ENCODE measurements around the gene RPS21. TPM values are rescaled to one million over a fixed set of nuclear protein-coding genes. Genes with fewer than 3 reads are reported as not detected.

Gene RPS21
- total RNA-seq, 1 experiment from 2014 or later = 1,761 TPM

DNA sequence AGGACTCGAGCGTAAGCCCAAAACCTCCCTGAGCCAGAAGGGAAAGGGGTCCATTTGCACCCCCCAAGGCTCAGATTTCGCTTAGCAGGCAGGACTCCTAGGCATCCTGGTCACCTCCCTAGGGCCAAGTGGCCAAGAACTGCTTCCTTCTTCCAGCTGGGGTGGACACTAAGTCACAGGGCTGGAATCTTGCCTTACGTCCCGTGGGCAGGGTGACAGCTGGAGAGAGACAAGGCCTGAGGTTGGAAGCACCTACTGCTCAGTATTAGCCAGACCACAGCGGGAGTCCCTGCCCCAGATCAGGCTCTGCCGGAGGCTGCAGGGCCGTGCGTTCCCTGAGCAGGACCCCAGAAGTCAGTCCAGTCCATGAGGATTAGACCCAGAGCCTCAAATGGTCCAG, 39.5 kb upstream of the RPS21 start:
- no peak overlapping the region for H3K27ac ChIP-seq (ENCODE audit: low read length)
- H3K4me3 ChIP-seq (ENCODE audit: low read depth in 2 of 2, low read length in 2 of 2) = no peak overlapping the region
- no TSS peak for BruUV-seq (replicated peaks)
- ChIA-PET POLR2A (no interaction called here), CTCF (no interaction called here)
- peaks cover 26% of the 10 kb centered on the region for H3K4me1 ChIP-seq (ENCODE audit: control insufficient read depth, insufficient read depth, low read length)
- intact Hi-C loops (cut with micrococcal nuclease; ENCODE audit: unreplicated experiment) = no loop called here
- H3K9me3 ChIP-seq (ENCODE audit: control insufficient read depth, insufficient read depth, low read depth, low read length) = no peaks in the 10 kb centered on the region; the same call in 1 of the 2 replicates
- in situ Hi-C loops (cut with HindIII; ENCODE audit: low pct_unique_long_range_greater_than_20kb, low sequenced_read_pairs) = no loop called here
- no peak for TF ChIP-seq POLR2AphosphoS5 (IDR thresholded peaks at IDR 0.05; ENCODE audit: low read depth, low read length)
- TF ChIP-seq, protein P1, sequence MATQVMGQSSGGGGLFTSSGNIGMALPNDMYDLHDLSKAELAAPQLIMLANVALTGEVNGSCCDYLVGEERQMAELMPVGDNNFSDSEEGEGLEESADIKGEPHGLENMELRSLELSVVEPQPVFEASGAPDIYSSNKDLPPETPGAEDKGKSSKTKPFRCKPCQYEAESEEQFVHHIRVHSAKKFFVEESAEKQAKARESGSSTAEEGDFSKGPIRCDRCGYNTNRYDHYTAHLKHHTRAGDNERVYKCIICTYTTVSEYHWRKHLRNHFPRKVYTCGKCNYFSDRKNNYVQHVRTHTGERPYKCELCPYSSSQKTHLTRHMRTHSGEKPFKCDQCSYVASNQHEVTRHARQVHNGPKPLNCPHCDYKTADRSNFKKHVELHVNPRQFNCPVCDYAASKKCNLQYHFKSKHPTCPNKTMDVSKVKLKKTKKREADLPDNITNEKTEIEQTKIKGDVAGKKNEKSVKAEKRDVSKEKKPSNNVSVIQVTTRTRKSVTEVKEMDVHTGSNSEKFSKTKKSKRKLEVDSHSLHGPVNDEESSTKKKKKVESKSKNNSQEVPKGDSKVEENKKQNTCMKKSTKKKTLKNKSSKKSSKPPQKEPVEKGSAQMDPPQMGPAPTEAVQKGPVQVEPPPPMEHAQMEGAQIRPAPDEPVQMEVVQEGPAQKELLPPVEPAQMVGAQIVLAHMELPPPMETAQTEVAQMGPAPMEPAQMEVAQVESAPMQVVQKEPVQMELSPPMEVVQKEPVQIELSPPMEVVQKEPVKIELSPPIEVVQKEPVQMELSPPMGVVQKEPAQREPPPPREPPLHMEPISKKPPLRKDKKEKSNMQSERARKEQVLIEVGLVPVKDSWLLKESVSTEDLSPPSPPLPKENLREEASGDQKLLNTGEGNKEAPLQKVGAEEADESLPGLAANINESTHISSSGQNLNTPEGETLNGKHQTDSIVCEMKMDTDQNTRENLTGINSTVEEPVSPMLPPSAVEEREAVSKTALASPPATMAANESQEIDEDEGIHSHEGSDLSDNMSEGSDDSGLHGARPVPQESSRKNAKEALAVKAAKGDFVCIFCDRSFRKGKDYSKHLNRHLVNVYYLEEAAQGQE (IDR thresholded peaks at IDR 0.05; ENCODE audit: insufficient read depth in 1 of 2, low read depth in 2 of 2, low read length in 1 of 2) = no peak
- no peak for TF ChIP-seq SIN3A (IDR thresholded peaks at IDR 0.05; ENCODE audit: borderline replicate concordance, insufficient read depth, low read depth, low read length)
- TF ChIP-seq, protein P2, sequence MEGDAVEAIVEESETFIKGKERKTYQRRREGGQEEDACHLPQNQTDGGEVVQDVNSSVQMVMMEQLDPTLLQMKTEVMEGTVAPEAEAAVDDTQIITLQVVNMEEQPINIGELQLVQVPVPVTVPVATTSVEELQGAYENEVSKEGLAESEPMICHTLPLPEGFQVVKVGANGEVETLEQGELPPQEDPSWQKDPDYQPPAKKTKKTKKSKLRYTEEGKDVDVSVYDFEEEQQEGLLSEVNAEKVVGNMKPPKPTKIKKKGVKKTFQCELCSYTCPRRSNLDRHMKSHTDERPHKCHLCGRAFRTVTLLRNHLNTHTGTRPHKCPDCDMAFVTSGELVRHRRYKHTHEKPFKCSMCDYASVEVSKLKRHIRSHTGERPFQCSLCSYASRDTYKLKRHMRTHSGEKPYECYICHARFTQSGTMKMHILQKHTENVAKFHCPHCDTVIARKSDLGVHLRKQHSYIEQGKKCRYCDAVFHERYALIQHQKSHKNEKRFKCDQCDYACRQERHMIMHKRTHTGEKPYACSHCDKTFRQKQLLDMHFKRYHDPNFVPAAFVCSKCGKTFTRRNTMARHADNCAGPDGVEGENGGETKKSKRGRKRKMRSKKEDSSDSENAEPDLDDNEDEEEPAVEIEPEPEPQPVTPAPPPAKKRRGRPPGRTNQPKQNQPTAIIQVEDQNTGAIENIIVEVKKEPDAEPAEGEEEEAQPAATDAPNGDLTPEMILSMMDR (IDR thresholded peaks at IDR 0.05) = no peak
- TF ChIP-seq TCF7L2 (IDR thresholded peaks at IDR 0.05; ENCODE audit: low read depth, low read length) = no peak
- H3K27me3 ChIP-seq (ENCODE audit: control insufficient read depth, insufficient read depth, low read length) = no peaks in the 10 kb centered on the region
- ATAC-seq (no peak), DNase-seq (ENCODE audit: low read depth, low spot score) (no peak)
- H3K36me3 ChIP-seq (ENCODE audit: control insufficient read depth, insufficient read depth, low read length) = peaks cover 16% of the 10 kb centered on the region

DNA sequence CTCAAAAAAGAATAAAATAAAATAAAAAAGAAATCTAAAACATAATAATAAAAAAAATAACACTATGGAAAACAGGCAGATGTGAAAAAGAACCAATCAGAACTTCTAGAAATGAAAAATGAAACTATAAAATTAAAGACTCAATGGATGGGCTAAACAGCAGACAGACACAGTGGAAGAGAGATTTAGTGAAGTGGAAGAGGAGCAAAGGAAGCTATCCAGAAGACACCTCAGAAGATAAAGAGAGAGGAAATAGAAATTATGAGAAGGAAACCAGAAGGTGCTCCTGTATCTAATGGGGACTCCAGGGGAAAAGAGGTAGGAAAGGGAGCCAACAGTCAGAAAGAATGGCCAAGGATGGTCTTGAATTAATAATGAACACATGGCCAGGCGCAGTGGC, 38.3 kb upstream of the RPS21 start:
- H3K36me3 ChIP-seq (ENCODE audit: control insufficient read depth, insufficient read depth, low read length) = peaks cover 13% of the 10 kb centered on the region
- H3K4me3 ChIP-seq (ENCODE audit: low read depth in 2 of 2, low read length in 2 of 2) = no peak overlapping the region
- intact Hi-C loops (cut with micrococcal nuclease; ENCODE audit: unreplicated experiment) = no loop called here
- ChIA-PET POLR2A (no interaction called here), CTCF (no interaction called here)
- no peaks in the 10 kb centered on the region for H3K27me3 ChIP-seq (ENCODE audit: control insufficient read depth, insufficient read depth, low read length)
- no peak for TF ChIP-seq POLR2AphosphoS5 (IDR thresholded peaks at IDR 0.05; ENCODE audit: low read depth, low read length)
- TF ChIP-seq SIN3A (IDR thresholded peaks at IDR 0.05; ENCODE audit: borderline replicate concordance, insufficient read depth, low read depth, low read length) = no peak
- TF ChIP-seq TCF7L2 (IDR thresholded peaks at IDR 0.05; ENCODE audit: low read depth, low read length) = no peak
- TF ChIP-seq, protein P2 (IDR thresholded peaks at IDR 0.05) = no peak
- TF ChIP-seq, protein P1 (IDR thresholded peaks at IDR 0.05; ENCODE audit: insufficient read depth in 1 of 2, low read depth in 2 of 2, low read length in 1 of 2) = no peak
- H3K27ac ChIP-seq (ENCODE audit: low read length) = no peak overlapping the region
- peaks cover 37% of the 10 kb centered on the region for H3K4me1 ChIP-seq (ENCODE audit: control insufficient read depth, insufficient read depth, low read length)
- DNase-seq (ENCODE audit: low read depth, low spot score) (no peak), ATAC-seq (no peak)
- no peaks in the 10 kb centered on the region; the same call in 1 of the 2 replicates for H3K9me3 ChIP-seq (ENCODE audit: control insufficient read depth, insufficient read depth, low read depth, low read length)
- in situ Hi-C loops (cut with HindIII; ENCODE audit: low pct_unique_long_range_greater_than_20kb, low sequenced_read_pairs) = no loop called here
- no TSS peak for BruUV-seq (replicated peaks)
